HTERT RPE-1 (cell line): ENCODE data around the gene CAMK2D.

Experiments used
- in situ Hi-C: fragments of 300-500 bp; cut with MboI; formaldehyde crosslinking; loops from 4 replicates; pipeline ENCODE4 v1.14.3; 2020; ENCODE audit warnings: low sequenced_read_pairs

Gene CAMK2D

DNA sequence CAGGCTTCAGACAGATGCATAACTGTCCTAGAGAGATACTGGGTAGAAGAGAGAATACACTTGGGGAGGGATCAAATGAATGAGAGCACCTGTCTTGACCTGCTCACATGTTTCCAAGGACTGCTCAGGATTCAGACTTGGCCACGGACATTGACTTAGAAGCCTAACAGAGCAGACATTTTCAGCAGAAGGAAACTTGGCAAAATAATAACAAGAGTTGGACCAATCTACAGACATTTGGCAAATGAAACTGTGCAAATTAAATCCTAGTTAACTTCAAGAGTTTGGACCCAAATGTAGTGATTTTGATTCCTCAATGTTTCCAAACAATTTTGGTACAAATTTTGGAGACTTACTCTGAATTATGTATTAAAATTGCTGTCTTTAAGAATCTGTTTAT lies 223.9 kb downstream of the CAMK2D start:
- in situ Hi-C loops: no loop called here

DNA sequence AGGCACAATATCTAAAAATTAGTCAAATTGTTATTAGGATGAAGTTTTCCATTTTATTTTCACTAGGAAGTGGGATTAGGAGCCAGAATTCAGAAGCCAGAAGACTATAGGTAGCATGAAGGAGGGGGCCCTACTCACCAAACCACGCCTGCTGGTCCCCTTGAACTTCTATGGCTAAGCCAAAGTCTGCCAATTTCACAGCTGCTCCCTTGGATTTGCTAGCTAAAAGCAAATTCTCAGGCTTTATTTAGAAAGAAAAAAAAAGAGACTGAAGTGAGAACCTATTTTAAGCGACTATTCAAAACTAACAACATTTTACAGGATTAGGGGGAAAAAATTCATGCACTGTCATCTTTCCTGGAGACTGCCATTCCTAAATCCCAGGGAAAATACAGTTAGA lies 224.3 kb downstream of the CAMK2D start:
- in situ Hi-C loops: no loop called here

DNA sequence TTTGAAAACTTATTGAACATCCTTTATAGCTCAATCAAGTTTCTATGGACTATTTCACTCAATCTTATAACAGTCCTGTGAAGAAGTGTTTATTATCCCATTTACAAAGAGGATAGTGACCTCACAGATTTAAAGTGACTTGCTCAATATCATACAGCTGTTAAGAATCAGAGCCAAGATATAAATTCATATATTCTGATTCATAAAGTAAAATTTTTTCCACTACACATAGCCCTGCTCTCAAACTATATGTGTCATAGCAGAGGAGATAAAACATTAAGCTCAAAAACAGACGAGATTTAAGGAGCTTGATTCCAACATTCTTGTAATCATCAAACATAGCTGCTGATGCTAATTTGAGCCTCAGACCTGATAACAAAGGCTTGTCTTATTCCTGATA lies 226.8 kb downstream of the CAMK2D start:
- in situ Hi-C loops: no loop called here

DNA sequence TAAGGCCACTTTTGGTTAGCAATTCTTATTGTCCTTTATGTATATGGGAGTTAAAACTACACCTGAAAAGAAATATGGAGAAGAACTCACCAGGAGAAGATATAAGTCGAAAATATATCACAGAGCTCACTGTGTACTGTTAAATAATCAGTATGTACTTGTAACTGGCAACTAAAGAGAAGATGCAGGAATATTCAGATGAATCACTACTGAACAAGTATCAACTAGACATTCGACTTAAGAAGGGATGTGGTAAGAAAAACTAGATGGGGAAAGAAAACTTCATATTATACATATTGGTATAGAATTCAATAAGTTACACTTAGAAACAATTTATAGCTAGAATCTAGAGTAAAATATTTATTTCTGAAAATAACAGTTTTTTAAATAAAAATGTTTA lies 230.0 kb downstream of the CAMK2D start:
- in situ Hi-C loops: no loop called here

DNA sequence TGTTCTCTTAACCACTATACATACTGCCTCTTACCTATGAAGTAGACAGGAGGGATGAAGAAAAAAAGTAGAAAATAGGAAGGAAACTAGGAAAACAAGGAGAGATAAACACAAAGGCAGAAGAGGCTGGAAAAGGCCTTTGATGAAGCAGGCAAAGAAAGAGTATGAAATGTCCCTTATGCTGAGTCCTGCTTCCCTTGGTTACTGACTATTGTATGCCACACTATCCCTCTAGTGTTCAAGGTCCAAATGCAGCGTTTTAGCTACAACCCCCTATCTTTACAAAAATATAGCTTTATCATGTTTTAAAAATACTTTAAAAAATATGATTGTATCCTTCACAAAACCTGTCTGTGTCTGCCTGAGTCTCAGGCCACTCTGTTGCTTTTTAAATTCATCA lies 233.1 kb downstream of the CAMK2D start:
- in situ Hi-C loops: no loop called here

DNA sequence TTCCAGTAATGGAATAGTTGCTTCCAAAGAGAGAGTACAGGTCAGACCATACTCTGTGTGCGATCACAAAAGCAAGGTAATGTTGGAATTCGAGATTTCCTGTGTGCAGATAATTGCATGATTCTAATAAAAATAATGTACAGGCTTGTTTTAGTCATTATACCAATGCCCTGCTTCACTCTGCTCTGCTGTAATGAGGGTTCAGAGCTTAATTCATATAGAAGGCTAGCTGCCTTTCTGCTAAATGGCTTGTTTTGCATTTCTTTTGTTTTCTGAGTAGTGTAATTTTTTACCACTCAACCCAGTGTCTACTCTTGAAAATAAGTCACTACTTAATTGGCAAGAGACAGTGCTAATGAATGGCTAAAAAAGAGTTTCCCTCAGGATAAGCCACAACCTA lies 236.0 kb downstream of the CAMK2D start:
- in situ Hi-C loops: no loop called here

DNA sequence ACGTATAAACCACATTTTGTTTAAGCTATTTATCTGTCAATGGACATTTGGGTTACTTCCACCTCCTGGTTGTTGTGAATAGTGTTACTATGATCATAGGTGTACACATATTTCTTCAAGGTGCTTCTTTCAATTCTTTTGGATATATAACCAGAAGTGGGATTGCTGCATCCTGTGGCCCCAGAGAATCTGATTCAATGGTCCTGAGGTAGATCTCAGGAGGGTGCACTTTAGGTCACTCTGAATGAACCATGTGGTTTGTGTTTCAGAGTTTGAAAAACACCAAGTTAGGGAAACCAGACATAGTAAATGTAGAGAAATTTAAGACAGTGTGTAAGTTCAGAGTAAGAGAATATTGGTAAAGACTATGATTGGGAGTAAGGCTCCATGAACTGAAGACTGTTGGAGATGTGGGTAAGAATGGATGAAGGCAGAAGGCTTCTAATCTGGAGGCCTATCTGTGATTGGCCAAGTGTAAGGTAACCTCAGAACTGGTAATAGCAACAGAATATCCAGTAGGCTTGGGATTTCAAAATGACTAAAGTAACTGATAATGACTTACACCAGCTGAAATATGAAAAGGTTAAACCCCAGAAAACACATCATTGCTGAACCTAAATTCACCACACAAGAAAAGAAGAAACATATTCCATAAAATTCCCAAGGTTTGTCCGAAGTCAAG lies 236.9 kb downstream of the CAMK2D start:
- in situ Hi-C loops: no loop called here

DNA sequence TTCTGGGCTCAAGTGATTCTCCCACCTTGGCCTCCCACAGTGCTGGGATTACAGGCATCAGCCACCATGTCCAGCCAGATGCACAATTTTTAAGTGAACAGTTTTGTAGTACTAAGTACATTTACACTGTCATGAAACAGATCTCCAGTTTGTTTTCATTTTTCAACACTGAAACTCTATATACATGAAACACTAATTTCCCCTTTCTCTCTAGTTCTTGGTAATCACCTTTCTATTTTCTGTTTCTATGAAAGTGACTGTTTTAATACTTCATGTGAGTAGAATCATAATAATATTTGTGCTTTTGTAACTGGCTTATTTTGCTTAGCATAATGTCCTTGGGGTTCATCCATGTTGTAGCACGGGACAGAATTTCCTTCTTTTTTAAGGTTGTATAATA lies 237.4 kb downstream of the CAMK2D start:
- in situ Hi-C loops: no loop called here

DNA sequence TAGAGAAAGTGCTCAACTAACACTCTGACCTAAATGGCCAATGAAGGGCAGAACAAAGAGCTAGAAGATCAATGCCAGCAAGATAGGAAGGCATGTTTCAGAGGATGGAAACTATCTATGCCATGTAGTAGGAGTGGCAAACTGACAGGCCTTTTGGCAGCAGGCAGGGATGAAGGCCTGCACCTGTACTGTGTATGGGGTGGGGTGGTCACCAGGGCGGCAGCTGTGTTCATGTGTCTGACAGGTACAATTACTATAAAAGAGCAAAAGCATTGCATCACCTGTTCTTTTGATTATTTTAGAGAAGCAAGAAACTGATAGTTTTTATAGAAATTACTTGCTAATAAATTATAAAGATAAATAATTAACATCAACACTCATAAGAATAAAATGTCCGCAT lies 239.1 kb downstream of the CAMK2D start:
- in situ Hi-C loops: no loop called here

DNA sequence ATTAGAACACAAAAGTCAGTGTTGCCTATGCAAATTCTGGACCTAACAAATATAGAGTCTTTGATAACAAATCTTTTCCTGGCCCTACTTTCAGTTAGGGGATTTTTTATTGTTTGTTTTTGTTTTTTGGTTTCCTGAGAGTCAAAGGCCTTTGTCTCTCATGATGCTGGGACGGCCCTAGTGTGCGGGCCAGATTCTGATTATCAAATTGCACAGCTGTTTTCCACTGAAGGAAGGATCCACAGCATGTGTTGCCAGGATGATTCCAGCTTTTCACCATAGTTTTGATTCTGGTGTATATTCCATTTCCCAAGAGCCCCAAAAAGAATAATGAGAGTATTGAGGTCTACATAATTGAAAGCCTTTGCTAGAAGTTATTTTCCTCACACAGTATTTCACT lies 248.2 kb downstream of the CAMK2D start:
- in situ Hi-C loops: no loop called here

DNA sequence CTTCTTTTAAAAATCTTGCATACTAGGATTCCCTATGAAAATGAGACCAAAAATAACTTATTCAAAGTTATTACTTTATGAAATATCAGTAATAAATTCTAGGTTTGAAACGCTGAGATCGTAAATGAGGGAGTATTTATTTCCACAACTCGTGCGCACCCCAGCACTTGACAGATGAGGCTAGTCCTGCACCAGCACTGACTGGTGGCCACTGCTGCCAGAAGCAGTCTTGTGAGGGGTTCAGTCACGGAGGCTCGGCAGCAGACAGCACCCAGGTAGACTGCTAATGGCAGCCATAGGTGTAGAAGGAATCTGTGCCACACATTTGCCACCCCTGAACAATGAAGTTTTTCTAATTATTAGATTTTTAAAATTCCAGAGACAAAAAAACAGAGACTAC lies 248.7 kb downstream of the CAMK2D start:
- in situ Hi-C loops: no loop called here

DNA sequence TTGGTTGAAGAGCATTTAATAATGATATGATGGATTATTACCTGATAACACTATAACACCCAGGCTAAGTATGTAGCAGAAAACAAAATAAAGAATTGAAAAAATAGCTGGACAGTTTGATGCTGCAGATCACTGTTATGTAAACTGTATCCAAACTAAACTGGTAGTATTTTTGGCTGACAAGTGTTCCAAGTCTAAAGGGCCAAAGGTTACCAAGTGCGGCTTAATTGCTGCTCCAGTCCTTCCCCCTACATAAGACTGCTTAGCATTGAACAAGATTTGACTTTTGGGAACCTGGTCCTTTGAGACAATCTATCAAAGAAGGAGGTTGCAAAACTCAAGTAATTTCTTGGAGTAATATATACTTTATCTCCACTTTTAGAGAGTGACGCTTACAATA lies 249.6 kb downstream of the CAMK2D start:
- in situ Hi-C loops: no loop called here

DNA sequence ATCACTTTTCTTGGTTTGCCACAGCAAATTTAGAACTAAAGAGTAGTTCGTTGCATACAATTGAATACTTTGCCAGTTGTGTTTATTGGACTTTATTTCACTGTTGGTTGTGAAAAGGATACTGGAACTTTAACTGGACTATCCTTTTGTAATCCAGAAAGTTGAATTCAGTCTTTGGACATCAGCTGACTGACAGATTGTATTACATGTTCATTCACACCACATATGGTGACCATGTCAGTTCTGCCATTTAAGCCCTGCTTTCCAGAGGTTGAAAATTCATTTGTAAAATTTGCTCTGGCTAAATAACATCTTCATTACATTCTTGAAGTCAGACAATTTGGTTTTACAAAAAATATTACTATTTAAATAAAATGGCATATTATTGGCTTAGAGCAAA lies 251.7 kb downstream of the CAMK2D start:
- in situ Hi-C loops: no loop called here

DNA sequence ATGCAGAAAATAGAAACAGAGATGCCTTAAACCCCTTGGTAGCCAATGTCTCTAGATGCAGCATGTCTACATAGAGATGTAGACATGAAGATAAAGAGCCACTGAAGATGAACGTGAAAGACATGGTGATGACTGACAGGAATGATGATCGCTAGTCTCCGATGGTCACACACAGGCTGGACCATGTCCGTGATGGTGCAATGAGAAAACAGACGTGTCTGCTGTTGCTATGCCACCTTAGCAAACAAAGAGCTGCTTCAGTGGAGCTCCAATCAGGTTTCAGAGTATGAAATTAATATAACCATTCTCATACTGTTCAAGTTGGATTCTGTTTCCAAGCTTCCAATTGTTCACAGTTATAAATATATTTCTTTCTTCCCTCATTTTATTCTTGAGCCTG lies 256.5 kb downstream of the CAMK2D start:
- in situ Hi-C loops: no loop called here

DNA sequence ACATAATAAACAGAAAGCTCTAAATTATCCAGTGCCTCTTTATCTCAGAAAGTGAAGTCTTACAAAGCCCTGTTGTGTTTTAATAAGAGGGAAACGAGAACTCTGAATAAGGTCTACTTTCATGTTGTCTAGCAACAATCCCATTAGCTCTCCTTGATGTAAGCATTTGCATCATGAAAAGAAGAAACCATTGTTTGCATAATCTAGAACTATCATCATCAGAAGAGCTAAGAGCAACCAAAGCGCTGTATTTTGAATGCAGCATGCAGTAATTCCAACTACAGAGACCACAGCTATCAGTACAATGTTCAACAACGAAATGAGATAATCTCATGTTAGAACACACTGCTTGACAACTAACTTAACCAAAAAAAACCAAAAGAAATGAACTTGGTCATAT lies 257.1 kb downstream of the CAMK2D start:
- in situ Hi-C loops: no loop called here

DNA sequence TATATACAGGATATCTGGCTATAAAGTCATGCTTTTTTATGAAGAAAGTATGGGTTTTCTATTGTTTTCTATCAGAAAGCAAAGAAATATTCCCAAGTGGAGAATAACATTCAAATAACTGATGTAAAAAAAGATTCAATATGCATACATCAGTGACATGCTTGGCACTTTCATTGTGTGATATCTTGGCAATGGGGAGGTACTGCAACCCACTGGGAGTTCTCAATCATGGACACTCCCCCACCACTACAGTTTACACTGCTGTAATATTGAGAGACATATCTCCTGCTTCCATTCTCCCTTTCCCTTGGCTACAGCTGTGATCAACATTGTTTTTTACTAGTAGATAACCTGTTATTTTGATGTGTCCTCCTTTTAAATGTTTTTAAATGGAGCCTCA lies 257.8 kb downstream of the CAMK2D start:
- in situ Hi-C loops: no loop called here

DNA sequence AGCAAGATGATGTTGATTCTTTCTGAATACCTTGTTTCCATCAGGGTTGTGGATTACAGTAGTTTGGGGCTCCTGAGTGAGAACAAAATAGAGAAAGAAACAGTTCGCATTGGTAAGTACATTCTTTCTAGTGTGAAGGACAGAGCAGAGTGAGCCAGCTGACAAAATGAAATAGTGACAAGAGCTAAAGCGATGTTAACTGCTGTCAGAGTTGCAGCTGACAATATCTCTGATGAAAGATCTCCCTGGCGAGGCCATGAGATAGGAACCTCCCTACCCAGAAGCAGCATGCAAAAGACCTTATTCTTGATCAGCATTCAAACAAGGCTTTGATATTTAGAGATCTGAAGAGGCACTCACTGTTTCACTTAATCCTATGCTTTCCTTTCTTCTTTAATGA lies 258.6 kb downstream of the CAMK2D start:
- in situ Hi-C loops: no loop called here

DNA sequence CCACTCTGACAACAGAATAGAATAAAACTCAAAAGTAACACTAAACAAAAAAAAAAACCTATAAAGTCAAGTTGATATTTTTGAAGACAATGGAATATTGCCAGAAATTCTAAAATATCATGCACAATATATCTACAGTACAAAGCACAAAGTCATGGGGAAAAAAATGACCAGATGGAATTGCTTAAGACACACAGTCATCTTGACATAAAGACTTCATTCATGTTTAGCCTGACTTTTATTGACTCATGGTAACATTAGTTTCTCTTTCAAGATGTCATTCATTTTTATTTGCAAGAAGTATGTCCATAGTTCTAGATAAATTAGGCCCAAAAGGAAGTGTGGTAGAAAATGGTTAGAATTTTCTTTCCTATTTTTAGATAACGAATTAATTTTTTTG lies 259.1 kb downstream of the CAMK2D start:
- in situ Hi-C loops: no loop called here

DNA sequence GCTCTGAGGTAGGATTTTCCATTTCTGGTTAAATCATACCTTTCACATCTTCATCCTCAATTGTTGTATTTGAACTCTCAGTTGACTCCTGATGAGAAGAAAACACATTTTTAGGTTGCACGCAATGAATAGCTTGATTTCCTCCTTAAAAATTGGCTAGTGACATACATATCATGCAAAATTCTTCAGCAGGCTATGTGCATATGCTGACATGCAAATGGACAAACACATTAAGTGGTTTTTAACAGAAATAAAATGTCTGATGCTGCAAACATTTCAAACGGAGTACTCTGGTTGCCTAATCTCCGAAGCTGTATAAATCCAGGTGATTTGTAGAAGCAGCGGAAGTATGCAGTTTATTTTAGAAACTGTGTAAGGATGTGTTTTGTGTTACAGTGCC lies 261.1 kb downstream of the CAMK2D start:
- in situ Hi-C loops: no loop called here

DNA sequence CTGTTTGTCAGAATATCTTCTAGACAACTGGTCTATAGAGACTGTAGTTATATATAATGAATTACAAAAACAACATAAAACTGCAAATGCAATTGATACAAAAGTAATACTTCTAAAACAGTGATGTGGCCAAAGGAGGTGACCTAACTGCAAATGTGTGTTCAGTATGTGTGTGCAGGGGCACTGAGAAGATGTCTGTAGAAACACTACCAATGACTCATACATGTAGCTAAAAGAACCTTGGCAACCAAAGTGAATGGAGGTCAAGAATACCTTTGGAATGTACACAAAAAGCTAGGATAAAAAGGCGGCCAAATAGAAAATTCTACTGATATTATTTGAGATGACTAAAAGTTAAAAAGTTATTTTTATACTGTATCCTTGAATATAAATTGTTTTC lies 261.8 kb downstream of the CAMK2D start:
- in situ Hi-C loops: no loop called here

DNA sequence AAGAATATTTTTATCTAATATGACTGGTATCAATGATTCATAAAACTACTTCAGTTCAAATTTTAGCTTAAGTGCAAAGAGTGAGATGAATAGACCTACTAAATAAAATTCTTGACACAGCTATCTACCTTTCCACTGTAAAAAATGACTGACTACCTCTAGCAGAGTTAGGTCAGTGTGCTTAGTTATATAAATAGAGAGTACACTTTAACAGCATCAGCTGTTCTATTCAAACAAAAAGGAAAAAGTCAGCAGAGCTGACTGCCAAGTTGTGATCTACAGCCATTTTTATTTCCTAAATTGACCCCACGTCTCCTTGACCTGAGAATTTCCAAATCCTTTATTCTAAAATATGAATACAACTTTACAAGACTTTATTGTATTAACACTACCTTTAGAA lies 262.4 kb downstream of the CAMK2D start:
- in situ Hi-C loops: no loop called here

DNA sequence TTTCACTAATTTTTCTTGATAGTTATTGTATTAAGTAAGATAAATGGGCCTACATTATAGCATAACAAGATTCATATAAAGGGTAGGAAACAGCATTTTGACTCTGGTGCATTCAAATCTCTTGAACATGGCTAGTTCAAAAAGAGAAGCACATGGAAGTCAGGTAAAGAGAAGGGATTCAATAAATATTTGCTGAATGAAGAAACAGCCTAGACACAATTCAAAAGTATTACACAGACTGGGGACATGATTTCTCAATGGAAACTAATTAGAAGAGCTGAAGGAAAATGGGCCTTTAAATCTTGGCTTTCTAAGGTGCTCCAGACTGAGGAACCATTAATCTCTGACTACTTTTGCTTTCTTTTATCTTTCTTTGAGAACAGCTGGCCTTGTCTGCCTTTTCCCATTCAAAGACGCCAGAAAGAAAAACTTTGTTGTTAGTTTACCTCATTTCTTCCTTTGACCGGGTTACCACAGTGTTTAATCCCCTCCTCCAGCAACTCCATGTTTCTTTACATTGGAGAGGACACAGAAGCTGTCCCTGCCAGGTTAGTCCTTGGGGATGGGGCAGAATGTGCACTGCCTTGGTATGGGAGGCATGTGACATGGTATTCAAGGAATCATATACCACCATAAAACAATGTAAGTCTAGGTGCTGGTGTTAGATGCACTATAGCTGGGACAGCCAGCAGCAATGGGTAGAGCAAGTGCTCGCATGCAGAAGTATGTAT lies 264.2 kb downstream of the CAMK2D start:
- in situ Hi-C loops: no loop called here

DNA sequence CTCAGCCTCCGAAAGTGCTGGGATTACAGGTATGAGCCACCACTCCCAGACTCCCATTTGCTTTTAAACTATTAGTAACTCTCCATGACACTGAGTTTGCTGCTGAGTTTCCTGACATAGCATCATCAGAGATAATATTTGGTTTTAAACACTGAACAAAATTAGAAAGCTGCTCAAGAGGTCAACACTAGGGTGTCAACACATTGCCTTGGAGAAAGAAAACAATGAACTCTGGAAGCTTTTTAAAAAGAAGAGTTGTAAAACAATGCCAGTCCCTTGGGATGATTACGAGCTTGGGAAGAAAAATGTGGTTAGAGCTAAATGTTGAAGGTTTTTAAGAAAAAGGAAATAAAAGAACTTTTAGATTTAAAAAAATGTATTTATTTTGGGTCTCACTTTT lies 264.8 kb downstream of the CAMK2D start:
- in situ Hi-C loops: no loop called here
